Adrenal gland (tissue), 5 donors: ENCODE results near the gene CRISP3.

Experiments used
- CTCF ChIP-seq, 6 experiments: fragments of 450-650 bp in 4 of 6; fragments of 200-600 bp in 2 of 6; sonication (generic) in 1 of 6; IDR thresholded peaks; 1 replicate in 5 of 6; 2 replicates in 1 of 6; pipeline versions ENCODE4 v1.5.1 to v1.8.0; 2016 to 2021; ENCODE audit warnings: antibody characterized with exemption in 6 of 6, mild to moderate bottlenecking in 2 of 6, moderate library complexity in 1 of 6
- POLR2A ChIP-seq, 2 donors: fragments of 450-650 bp; IDR thresholded peaks; one replicate each; pipeline ENCODE4 v1.6.1; 2017; ENCODE audit warnings: antibody characterized with exemption in 2 of 2, mild to moderate bottlenecking in 2 of 2, moderate library complexity in 1 of 2
- donor health status: DM: no; HTN: no; CAD: no.

GRCh38 chr6:49766762-49767161, 22.6 kb upstream of the CRISP3 start:
- TF ChIP-seq CTCF (IDR thresholded peaks at IDR 0.05): no peak
- TF ChIP-seq POLR2A (IDR thresholded peaks at IDR 0.05): no peak
